ENCODE measurements around the gene COBL. TPM values are rescaled to one million over a fixed set of nuclear protein-coding genes. Genes with fewer than 3 reads are reported as not detected.
"Not testable (repeated sequence)": the region's sequence is repeated elsewhere in the genome, so short reads cannot be mapped to it uniquely, and the experiment has no call there.

COBL gene
- total RNA-seq, 1 donor from 2014 or later, result 91.2 TPM

DNA sequence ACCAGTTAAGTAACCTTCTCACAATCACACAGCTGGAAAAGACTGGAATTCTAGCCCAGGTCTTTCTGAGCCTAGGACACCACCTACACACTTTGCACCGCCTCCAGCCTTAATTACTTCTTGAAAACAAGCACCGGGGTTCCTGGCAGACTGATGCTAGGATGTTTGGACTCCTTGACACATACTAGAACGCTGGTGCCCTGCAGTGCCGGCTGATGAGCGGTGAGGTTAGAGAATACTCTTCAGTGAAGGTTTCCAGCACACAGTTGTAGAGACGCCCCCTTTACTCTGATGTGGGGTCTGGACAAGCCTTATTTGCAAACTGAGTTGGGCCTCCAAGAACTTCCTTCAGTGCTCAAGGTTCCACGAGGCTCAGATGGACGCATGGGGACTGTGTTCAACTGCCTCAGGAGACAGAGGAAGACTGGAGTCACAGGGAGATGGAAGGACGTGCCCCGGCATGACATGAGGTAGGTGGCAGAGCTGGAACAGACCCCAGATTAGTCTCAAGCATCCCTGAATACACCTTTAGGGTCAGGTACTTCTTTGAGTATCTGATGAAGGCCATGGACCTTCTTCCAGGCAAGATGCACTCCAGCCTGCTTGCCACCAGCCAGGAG is 89.6 kb downstream of the COBL start:
- intact Hi-C loops (cut with micrococcal nuclease), result no loop called here
- ATAC-seq, result no peak
- DNase-seq, result no peak

DNA sequence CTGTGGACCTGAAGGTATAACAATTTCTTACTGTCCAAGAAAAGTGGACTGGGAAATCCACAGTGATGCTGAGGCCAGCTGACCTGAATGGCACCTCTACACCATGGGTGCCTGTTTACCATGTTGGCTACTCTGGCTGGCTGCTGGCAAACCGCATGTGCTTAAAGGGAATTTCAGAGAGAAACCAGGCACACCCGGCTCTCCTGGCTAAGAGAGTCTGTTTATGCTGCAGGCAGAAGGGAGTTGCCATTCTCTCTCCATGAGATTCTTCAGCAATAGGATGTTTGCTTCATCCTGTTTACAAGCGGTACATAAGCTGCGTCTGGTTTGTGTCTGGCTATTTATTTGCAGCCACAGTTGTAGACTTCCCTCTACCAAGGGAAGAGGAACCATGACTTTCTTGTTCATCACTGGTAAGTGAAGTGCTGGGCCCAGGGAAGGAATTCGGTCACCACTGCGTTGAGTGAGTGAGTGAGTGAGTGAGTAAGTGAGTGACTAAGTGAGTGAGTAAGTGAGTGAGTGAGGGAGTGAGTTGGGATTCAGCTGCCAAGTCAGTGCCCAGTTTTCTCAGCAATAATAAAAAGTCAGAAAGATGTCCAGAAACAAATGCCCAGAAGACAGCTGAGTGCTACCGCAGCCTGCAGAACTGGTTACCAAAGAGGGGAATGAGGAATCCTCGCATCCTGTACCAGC is 90.4 kb downstream of the COBL start:
- intact Hi-C loops (cut with micrococcal nuclease), result no loop called here
- DNase-seq (no peak), ATAC-seq (no peak)

DNA sequence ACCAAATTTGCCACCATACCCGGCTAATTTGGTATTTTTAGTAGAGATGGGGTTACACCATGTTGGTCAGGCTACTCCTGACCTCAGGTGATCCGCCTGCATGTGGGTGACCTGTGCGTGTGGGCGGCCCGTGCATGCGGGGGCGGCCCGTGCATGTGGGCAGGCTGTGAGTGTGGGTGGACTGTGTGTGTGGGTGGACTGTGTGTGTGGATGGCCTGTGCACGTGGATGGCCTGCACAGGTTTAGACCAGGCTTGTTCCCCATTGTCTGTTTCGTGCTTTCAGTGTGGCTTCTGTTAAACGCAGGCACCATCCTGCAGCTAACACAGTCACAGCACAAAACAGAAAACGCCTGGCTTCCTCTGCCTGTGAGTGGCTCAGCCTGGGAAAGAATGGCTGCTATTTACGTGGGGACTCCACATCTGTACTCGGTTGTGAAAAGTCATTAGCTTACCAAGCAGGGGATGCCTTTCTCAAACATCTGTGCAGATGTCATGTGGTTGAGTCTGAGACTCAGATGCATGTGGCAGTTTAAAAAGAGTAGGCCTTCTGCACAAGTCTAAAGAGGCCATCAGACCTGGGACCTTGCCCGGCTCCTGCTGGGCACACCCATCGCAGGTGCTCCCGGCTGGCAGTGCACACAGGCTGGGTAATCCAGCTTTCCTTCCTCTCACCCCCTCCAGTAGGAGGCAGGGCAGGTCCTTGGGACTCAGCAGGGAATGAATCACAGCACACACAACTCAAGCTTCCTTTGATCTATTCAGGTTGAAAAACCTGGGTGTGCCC is 91.6 kb downstream of the COBL start:
- intact Hi-C loops (cut with micrococcal nuclease), result no loop called here
- ATAC-seq, result peak; percentile 60
- DNase-seq, result no peak

DNA sequence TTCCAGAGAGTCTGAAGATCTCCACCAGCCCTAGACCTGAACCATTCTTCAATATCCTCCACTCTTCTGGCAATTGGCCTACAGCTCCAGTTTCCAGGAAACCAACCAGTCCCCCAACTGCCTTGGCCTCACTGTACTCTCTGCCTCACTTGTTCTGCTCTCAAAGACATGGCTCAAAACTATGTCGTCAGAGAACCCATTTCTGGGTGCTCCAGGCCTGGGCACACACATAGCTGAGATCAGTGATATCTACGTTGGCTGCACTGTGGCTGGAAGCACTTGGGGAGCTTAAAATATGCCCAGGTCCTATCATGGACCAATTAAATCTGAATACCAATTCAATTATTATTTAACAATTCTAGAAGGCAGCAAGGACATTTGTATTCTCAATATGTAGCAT is 93.1 kb downstream of the COBL start:
- DNase-seq, result no peak
- intact Hi-C loops (cut with micrococcal nuclease), result no loop called here
- no peak for ATAC-seq

DNA sequence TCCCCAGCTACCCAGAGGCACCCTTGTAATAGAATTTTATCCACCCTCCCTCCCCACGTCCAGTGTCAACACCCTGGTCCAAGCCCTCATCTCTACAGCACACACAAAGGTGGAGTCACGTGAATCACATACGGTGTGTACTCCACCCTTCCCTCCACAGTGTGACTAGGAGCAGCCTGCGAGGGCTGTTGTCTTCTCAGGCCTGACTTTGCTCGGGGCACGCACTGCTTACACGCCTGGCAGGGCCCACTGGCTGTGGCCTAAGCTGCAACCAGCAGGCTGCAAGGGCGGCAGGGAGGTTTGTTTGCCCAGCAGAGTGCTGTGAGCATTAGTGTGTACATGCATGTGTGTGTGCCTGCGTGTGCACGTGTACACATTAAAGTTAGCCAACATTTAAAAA is 93.7 kb downstream of the COBL start:
- intact Hi-C loops (cut with micrococcal nuclease), result no loop called here
- ATAC-seq, result no peak
- DNase-seq, result no peak

DNA sequence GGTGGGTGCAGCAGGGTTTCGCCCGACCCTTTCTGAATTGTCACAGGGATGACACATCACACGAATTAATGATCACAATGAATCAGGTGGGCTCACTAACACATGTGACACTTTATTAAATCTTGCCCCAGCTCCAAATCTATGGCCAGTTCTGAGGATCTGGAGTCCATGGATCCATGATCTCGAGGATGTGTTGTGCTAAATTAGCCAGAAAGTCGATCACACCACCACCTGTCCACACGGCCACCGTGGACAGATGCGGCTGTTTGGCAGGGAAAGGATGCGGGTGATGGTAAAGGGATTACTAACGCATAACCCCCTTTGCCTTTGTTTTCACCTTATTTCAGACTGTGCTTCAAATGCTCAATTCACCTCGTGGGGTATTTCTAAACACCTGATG is 96.4 kb downstream of the COBL start:
- intact Hi-C loops (cut with micrococcal nuclease), result no loop called here
- DNase-seq, result no peak
- no peak for ATAC-seq

DNA sequence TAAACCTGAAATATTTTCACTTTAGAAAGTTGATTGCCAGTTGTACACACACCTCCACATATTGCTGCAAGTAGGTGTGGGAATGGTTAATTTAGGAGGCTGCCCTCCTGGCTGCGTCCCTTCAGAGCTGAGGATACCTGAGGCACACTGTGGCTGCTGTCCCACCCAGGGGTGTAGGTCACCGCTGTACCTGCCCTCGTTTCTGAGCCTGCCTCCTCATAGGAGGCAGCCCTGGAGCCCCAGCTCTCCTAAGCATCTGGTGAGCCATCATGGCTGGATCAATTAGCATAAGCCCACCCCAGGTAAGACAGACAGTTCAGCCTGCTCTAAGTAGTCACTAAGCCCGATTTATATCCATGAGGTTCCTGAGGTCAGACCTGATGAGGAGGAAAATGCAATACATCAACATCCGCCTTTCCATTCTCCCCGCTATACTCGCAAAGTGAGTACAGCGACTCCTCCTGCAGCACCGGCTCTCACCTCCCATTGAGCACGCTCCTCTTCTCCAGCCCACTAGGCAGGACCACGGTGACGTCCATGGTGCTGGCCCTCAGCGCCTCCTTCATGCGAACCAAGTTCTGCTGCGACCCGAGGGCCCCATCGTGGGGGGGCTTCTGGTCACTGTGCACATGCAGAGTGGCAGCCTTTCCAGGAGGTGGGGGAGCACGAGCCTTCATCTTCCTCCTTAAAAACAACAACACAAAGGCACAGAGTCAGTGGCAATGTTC is 97.2 kb downstream of the COBL start:
- ATAC-seq, result no peak
- no peak for DNase-seq
- intact Hi-C loops (cut with micrococcal nuclease), result no loop called here

DNA sequence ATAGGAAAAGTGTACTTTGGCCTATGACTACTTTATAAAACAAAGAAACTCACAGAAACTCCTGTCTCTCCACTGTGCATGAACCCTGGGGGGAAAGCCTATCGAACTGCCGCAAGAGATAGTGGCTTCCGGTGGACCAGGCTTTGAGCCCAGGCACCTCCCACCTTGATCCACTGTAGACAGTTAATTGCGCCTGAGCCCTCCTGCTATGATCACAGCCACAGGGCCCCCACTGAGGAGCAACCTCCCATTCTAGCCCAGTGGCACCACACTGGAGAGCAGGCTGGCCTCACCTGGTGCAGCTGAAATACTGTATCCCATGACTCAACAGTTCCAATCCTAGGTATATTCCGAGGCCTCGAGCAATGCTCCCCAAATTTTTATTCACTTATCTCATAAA is 98.8 kb downstream of the COBL start:
- intact Hi-C loops (cut with micrococcal nuclease), result no loop called here
- no peak for DNase-seq
- ATAC-seq, result no peak

DNA sequence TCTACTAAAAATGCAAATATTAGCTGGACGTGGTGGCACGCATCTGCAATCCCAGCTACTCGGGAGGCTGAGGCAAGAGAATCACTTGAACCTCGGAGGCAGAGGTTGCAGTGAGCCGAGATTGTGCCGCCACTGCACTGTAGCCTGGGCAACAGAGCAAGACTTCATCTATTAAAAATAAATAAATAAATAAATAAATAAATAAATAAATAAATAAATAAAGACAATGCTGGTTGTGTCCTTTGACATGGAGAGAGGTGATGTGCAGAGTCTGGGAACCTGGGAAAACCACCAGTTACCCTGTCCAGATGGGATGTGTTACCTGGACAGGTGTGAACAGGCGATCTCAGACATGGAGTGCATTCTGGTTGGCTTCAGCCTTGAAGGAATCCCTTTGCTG is 102.5 kb downstream of the COBL start:
- intact Hi-C loops (cut with micrococcal nuclease), result no loop called here
- DNase-seq (no peak), ATAC-seq (no peak)

DNA sequence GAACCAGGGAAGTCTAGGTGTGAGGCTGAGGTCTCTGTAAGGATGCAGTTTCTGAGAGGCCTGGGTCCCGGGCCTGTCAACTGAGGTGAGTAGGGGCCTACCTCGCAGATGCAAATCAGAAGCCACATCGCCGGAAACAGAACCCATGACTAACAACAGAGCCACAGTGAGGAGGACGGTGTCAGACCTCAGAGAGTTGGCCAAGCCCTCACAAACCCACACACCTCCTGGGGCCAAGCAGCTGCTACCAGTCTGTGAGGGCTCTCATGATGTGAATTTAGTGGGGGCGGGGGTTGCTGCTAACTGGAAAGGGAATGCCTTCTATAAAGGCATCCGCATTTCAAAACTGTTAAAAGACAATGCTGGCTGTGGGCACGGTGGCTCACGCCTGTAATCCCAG is 103.0 kb downstream of the COBL start:
- ATAC-seq, result no peak
- DNase-seq, result no peak
- intact Hi-C loops (cut with micrococcal nuclease), result no loop called here

DNA sequence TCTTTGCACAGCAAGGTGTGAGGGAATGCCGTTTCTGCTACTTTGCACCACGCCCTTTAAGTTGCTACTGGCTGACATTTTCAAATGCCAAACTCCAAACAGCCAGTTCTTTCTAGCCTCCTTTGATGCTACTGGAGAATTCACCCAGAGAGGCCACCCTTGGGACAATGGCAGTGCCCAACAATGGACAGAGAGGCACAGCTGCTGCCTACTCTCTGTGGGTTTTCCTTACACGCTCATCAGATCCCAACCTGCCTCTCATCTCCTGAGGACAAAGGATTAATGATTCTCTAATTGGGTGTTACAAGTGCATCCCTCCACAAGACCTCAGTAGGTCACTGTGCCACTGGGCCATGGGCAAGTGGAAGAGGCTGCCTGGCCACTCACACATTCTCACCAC is 105.8 kb downstream of the COBL start:
- DNase-seq (no peak), ATAC-seq (no peak)
- intact Hi-C loops (cut with micrococcal nuclease), result no loop called here

DNA sequence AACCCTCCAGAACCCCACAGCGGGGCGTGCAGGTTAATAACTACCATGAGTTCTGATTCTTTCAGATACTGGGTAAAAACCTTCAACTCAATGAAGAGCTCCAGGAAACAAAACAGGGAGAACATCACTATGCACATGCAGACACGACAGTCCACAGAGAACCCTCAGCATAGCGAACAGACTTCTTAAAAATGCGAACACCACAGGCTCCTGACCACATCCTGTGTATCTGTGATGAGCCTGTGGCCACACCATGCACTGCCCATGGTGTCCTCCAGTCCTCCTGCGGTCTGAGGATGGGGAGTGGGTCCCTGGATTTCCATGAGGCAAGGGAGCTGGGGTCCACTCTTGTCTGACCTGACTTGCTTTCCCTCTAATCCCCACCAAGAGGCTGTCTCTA is 107.2 kb downstream of the COBL start:
- intact Hi-C loops (cut with micrococcal nuclease), result no loop called here
- no peak for DNase-seq
- peak; percentile 29 for ATAC-seq

DNA sequence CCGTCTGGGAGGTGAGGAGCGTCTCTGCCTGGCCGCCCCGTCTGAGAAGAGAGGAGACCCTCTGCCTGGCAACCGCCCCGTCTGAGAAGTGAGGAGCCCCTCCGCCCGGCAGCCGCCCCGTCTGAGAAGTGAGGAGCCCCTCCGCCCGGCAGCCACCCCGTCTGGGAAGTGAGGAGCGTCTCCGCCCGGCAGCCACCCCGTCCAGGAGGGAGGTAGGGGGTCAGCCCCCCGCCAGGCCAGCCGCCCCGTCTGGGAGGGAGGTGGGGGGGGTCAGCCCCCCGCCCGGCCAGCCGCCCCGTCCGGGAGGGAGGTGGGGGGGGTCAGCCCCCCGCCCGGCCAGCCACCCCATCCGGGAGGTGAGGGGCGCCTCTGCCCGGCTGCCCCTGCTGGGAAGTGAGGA is 108.5 kb downstream of the COBL start:
- DNase-seq; intact Hi-C loops (cut with micrococcal nuclease); ATAC-seq: not testable (repeated sequence)

DNA sequence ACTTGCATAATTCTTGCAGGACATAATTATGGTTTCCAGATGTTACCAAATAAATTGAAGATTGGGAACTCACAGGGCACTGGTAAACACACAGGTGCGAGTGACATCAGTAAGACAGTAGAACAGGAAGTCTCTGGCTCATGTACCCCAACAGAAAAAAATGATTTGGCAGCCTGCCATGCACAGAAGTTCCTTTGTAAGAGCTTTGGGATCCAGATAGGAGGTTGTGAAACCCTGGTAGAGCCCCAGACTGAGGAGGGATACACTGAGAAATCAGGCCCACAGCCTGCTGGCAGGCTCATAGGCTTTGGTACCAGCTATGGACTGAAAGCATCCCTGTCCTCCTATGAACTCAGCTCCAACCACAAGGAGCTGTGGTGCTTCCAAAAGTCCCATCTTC is 118.0 kb downstream of the COBL start:
- DNase-seq, result no peak
- peak; percentile 77 for ATAC-seq
- intact Hi-C loops (cut with micrococcal nuclease), result no loop called here

DNA sequence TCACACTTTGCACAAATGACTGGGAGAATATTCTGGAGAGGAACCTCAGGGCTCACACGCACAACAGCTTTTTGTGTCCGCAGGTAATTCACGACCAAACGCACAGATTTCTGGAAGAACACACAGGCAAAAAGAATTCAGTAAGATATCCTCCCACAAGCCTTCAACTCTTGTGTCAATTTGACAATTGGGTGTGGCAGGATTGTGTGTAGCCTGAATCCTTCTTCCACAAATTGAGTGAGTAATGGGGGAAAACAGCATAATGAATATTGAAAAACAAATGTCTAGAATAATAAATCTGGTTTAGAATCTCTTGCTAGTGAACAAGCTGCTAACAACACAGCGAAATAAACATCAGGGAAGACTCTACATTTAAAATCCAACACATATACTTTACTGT is 125.6 kb downstream of the COBL start:
- intact Hi-C loops (cut with micrococcal nuclease), result no loop called here
- DNase-seq (no peak), ATAC-seq (no peak)

DNA sequence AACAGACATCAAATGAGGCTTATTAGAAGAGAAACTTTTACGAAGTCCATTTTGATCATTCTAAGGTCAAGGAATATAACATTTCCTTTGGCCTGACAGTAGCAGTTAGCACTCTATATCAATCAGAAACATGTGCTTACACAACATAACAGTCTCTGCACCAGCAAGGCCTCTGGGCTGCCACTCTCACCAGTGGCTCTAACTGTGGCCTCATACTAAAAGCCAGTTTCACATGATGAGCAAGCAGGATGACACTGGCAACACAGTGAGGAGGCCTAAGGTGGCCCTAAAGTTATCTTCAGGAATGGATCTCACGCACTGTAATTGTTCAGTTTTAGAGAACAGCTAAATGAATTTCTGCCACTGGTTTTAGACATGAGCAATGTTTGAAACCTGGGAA is 126.8 kb downstream of the COBL start:
- ATAC-seq (no peak), DNase-seq (no peak)
- intact Hi-C loops (cut with micrococcal nuclease), result no loop called here

DNA sequence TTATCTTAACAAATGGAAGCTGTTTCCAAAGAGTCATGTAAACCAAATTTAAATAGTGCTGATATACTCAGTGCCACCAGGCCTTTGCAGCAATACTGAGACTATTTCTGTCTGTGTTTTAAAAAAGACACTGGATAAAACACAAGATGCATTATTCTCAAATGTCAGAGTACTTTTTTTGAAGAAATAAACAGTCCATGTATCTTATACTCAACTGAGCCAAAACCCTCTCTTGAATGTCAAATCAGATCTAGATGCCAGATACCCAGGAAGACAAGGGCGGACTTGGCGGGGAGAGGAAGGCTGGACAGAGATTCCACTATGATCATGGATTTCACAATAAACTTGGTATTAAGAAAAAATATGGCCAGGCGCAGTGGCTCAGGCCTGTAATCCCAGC is 127.6 kb downstream of the COBL start:
- intact Hi-C loops (cut with micrococcal nuclease), result no loop called here
- ATAC-seq (no peak), DNase-seq (no peak)

DNA sequence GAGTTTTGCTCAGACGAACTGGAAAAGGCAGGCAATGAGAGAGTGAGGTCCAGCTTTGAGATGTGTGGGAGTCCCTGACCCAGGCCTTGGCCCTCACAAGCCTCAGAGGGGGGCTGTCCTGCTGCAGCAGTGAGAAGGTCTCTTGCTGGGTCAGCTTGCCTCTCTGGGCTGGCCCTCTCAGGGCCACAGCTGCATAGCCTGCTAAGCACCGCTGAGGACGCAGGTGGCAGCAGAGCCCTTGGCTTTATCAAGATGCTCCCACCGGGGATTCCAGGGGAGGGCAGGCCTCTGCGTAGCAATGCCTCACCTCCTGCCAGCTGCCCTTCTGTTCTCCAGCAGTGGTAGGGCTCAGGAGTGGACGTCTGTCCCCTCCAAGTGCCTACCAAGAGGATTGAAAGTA is 128.7 kb downstream of the COBL start:
- peak; percentile 67 for DNase-seq
- peak; percentile 73 for ATAC-seq
- intact Hi-C loops (cut with micrococcal nuclease), result no loop called here

DNA sequence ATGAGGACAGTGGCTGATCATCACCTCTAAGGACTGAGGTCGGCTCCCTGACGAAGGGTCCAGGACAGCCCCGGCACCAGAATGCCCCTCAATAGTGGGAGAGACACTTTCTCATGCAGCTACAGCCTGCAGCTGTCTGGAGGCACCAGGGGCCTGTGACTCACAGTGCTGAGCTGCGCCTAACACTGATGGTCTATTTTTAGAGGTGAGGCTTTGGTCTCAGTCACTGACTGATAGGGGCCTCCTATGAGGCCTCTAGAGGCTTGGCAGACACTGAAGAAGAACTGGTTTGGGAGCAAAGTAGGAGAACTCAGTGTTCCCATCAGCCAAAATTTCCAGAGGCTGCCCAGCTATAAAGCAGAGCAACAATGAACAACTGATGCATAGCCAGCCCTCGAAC is 130.1 kb downstream of the COBL start:
- intact Hi-C loops (cut with micrococcal nuclease), result no loop called here
- peak; percentile 62 for DNase-seq
- ATAC-seq, result peak; percentile 94

DNA sequence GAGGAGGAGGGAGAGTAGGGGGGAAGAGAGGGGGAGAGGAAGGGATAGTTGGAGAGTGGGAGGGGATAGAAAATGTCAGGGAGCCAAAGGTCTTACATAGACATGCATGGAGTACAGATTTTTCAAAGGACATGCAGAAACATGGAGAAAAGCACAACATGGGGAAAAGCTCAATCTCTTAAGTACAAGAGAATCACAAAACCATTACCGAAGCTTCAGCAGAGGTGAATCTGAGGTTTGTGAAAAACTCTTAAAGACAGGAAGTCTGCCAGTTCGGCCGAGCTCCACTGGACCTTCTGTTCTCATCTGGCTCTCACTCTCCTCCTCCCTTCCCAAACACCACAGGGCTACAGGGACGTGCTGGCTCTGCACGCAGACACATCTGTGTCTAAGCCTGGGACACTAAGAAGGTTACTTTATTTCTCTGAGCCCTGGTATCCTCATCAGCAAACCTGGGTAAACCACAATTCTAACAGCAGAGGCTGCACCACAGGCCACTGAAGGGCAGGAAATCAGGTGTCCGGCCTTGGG is 133.9 kb downstream of the COBL start:
- peak; percentile 61 for ATAC-seq
- DNase-seq, result no peak

More for the DNA sequence above, 133.9 kb downstream of the COBL start:
- intact Hi-C loops (cut with micrococcal nuclease), result no loop called here

Measured in left ventricle myocardium superior (tissue), 1 donor.